ENCODE data around the gene ZCCHC14.

- no peak for TF ChIP-seq POLR2A (IDR thresholded peaks at IDR 0.05; ENCODE audit: low read depth)
- no peak for TF ChIP-seq CTCF (IDR thresholded peaks at IDR 0.05)
Measured at GRCh38 chr16:87425941-87426340, 66.9 kb downstream of the ZCCHC14 start.

All from esophagus muscularis mucosa (tissue), 3 donors.